Right kidney (tissue), 1 donor: Measurements from ENCODE around the gene HIVEP3.
"Not testable (repeated sequence)": the region's sequence is repeated elsewhere in the genome, so short reads cannot be mapped to it uniquely, and the experiment has no call there.

Experiments
- DNase-seq: peaks from one replicate; pipeline ENCODE4 v3.0.0-alpha.2; 2016

HIVEP3 gene

GRCh38 chr1:41710980-41711379 lies 207.7 kb downstream of the HIVEP3 start:
- no peak for DNase-seq

DNA sequence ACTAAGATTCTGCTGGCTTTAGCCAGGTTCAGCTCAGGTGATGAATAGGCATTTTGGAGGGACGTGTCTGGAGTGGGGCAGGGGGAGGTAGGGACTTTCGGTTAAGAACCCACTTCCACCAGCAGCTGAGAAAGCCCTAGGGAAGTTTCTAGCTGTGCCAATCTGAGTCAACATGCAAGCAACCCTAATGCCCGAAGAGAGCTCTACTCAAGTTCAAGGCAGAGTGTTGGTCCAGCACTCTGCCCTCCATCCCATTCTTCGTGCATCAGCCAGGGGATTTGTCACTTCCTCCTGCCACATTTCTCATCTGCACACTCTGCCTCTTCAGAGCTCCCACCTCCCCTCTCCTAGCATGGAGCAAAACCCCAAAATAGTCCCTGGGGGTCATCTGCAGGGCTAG lies 208.8 kb downstream of the HIVEP3 start:
- no peak for DNase-seq

DNA sequence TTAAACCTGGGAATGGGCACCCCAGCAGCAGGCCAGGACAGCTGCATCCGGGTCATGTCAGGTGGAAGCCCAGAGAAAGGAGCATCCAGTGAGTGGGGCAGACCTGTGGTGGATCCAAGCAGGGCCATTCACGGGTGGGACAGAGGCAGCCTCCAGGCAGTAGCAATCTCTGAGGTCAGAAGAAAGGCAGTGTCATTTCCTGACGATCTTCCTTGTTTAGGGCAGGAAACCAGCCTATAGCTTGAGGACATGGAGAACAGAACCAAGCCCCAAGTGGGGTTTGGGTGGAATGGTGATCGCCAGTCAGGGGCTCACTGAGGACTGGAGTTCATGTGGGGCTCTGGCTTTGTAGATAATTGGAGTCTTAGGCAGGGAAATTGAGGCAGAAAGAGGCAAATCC lies 209.4 kb downstream of the HIVEP3 start:
- DNase-seq = no peak

DNA sequence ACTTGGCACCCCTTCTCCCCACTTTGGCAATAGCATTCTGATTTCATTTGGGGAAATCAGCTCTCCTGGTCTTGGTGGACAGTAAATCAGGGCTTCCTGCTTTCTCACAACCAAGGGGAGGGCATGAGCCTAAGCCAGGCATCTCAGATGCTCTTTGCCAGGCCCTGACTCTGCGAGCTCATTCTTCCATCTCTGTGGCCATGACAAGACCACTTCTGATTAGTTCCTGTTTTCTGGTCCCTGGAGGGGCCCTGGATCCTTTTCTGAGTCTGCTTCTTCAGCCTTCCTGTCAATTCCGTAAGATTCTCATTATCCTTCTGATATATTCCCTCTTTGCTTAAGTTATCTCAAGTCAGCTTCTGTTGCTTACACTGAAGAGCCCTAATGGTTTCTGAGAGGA lies 210.4 kb downstream of the HIVEP3 start:
- DNase-seq = no peak

GRCh38 chr1:41707793-41708192 lies 210.9 kb downstream of the HIVEP3 start:
- DNase-seq = no peak

- no peak for DNase-seq
Measured at GRCh38 chr1:41705798-41706197, 212.9 kb downstream of the HIVEP3 start.

- DNase-seq = no peak
Measured at GRCh38 chr1:41704196-41704595, 214.5 kb downstream of the HIVEP3 start.

DNA sequence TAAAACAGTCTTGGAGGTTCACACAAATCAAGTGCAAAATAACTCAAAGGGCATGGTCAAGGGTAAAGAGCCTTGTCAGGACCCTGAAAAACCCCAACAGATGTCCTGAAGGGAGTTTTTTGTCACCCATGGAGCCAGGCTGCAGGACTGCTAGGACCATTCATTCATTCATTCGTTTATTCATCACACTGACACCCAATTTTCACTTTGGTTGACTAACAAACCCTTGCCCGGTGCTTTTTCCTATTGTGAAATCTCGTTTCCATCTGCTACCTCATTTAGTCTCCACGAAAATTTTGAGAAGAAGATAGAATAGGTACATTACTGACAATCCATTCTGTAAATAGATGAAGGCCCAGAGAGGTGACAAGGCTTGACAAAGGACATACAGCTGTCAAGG lies 216.0 kb downstream of the HIVEP3 start:
- DNase-seq = no peak

DNA sequence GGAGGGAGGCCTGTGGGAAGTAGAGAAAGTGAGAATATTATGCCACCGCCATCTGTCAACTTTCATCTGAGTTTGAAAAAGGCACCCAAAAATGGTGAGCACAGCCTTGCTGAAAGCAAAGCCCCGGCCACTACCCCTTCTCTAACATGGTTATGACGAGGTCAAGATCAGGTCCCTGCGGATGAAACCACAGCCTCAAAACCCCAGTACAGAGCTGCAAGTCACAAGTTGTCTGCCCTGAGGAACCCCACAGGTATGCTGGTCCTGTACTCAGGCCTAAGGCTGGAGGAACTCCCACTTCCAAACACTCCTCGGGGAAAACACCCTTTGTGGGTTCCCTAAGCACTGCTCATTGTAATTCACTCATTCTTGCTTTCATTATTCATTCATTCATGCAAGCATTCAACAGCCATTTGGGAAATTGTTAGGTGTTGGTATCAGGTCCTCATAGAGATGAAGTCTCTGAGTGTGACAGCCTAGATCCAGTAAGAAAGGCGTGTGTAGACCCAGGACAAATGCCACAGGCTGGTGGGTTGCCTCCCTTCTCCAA lies 217.7 kb downstream of the HIVEP3 start:
- DNase-seq = no peak

DNA sequence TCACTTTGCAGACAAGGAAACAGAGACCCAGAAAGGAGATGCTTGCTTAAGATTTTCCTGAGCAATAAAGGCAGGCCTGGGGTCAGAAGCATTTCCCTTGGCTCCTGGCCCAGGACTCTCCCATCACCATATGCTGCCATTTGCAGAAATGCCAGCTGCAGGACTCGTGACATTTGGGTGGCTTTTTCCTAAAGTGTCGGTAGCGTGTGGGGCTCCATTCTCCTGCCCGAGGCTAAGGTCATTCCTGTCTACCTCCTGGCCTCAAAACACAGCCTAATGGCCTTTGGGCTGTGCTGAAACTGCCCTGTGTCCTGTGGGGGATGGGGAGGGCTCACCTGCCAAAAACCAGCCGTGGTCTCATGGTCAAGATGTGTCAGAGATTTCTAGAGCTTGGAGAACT lies 218.1 kb downstream of the HIVEP3 start:
- no peak for DNase-seq

- DNase-seq = no peak
Measured at GRCh38 chr1:41699861-41700248, 218.9 kb downstream of the HIVEP3 start.

- no peak for DNase-seq
Measured at GRCh38 chr1:41698916-41699860, 219.5 kb downstream of the HIVEP3 start.

- DNase-seq = no peak
Measured at GRCh38 chr1:41696381-41696780, 222.3 kb downstream of the HIVEP3 start.

DNA sequence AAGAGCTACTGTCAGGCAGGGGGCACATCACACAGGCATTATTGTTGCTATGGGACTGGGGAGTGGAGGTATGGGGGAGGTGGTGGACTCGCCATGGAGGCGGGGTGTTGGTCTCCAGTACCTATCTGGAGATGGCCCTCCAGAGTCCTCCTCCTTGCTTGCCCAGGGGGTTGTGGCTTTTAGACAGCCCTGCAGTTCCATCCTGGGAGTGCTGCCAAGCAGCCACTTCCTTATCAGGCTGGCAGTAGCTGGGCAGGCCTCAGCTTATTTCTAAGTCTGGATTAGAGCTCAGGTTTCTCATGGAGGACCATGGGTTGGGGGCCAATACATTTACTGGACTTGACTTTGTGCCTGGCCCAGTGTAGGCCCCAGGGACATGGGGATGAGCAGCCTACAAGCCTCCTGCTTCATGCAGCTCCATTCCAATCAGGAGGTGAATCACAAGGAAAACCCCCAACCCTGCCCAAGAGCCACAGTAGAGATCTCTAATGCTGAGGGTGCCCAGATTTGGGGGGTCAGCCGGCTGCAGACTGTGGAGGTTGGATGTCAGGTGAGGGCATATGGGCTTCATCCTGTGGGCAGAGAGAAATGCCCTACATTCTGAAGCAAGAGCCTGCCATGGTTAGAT lies 223.5 kb downstream of the HIVEP3 start:
- DNase-seq = no peak

- DNase-seq = not testable (repeated sequence)
Measured at GRCh38 chr1:41691966-41692365, 226.8 kb downstream of the HIVEP3 start.

DNA sequence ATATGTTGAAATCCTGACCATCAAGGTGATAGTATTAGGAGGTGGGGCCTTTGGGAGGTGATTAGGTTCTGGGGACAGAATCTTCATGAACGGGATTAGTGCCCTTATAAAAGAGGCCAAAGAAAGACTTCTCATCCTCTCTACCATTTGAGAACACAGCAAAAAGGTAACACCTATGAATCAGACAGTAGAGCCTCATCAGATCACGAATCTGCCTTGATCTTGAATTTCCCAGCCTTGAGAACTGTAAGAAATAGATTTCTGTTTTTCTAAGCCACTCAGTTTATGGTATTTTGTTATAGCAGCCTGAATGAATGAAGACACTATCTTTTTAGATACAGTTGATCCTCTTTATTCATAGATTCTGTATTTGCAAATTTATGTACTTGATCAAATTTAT lies 227.3 kb downstream of the HIVEP3 start:
- no peak for DNase-seq

DNA sequence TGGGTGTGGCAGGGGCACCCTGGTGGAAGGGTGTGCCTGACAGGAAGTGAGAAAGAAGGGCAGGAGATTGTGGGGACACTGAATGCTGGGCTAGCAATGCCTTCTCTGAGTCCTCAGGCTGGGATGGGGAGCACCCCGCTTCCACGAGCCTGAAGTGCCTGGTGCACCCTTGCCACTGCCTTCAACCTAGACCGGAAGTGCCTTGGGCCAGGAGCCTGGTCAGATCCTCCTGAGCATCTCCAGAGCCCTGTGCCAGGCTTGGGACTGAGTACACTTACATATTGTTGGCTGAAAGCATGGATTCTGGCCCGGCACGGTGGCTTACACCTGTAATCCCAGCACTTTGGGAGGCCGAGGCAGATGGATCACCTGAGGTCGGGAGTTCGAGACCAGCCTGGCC lies 228.4 kb downstream of the HIVEP3 start:
- DNase-seq = no peak

GRCh38 chr1:41689558-41689981 lies 229.2 kb downstream of the HIVEP3 start:
- no peak for DNase-seq

- DNase-seq = no peak
Measured at GRCh38 chr1:41689139-41689538, 229.6 kb downstream of the HIVEP3 start.

- no peak for DNase-seq
Measured at GRCh38 chr1:41687007-41687406, 231.7 kb downstream of the HIVEP3 start.

- DNase-seq = no peak
Measured at GRCh38 chr1:41683681-41684500, 234.8 kb downstream of the HIVEP3 start.

DNA sequence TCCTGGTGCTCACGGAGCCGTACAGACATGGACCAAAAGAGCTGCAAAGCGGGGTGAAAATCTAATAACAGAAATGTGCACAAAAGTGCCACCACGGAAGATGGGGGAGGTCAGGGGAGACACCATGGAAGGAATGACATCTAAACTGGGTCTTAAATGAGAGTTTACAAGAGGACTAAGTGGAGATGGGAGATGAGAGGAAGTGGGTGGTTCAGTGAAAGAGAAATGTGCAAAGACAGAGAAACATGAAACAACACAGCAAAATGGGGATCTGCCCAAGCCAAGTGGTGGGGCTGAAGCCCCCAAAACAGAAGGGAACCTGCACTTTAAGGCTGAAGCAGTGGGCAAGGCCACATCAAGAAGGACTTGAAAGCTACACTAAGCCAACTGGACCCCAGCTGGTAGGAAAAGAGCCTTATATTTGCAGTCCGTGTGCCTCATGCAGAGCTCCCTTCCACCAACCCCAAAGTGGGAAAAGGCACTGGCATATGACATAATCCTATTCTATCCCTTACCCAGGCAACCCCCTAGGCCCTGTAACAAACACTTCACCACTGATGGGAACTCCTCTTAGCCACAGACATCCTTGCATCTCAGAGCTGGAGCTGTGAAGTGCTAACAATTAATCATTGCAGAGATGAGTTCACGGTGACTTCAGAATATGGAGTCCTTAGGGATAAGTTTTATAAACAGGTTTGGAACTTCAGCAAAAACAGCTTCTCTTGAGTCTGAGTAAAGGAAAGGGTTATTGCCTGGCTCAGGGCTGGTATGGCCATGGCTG lies 235.7 kb downstream of the HIVEP3 start:
- no peak for DNase-seq
